ENCODE results near the gene ARHGAP29. TPM values are rescaled to one million over a fixed set of nuclear protein-coding genes. Genes with fewer than 3 reads are reported as not detected.

The ARHGAP29 gene
- total and polyA plus RNA-seq, 2 of the 8 experiments (the other 6 are each of a cell fraction or from before 2014, with no cell fraction given), result 0.57 to 3.2 TPM

DNA sequence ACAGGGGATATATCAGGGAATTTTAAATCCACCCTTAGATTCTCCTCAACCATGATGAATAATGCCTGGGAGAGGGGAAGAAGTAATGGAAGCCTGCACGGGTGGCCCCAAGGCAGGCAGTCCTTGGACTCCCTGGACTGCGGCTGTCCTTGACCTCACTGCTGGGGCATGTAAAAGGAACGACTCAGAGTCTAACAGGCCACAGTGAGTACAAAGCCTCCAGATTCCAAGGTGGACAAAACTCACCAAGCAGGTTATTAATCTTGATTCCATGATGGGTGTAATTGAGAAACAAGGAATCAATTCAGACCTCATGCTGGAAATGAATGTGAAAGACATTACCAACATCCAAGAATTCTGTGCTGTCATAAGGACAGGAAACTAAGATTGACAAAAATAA, 13.0 kb upstream of the ARHGAP29 start (continued):
- TF ChIP-seq TEAD4 (IDR thresholded peaks at IDR 0.05; ENCODE audit: low read depth, low read length), result no peak
- no peak for TF ChIP-seq CHD2 (IDR thresholded peaks at IDR 0.05; ENCODE audit: low read length)
- TF ChIP-seq HDAC6 (IDR thresholded peaks at IDR 0.05; ENCODE audit: low read depth, low read length), result no peak
- no peak for TF ChIP-seq JUN (IDR thresholded peaks at IDR 0.05; ENCODE audit: low read depth, low read length)
- TF ChIP-seq CBX8 (IDR thresholded peaks at IDR 0.05; ENCODE audit: borderline replicate concordance, low read depth, low read length), result no peak
- no peak for TF ChIP-seq RXRA (IDR thresholded peaks at IDR 0.05; ENCODE audit: insufficient read depth, low read depth, low read length)
